Cardiac fibroblast (primary cell): ENCODE data around the gene TECPR1.

Experiments used
- DNase-seq, 2 donors: peaks; one replicate each; pipeline versions ENCODE4 v3.0.0 to v3.0.0-alpha.2; 2010; ENCODE audit warnings: low read depth in 2 of 2
- H3K4me3 ChIP-seq, 2 donors: replicated peaks in 1 of 2; 1 replicate in 1 of 2; 2 replicates in 1 of 2; pipeline ENCODE4 v1.5.1; 2011; ENCODE audit warnings: low read depth in 2 of 2, low read length in 2 of 2, mild to moderate bottlenecking in 2 of 2, moderate library complexity in 1 of 2
- TF ChIP-seq, protein P1 (sequence below): IDR thresholded peaks from one replicate; pipeline ENCODE4 v1.5.1; 2011; ENCODE audit warnings: low read depth, mild to moderate bottlenecking, low read length, inconsistent platforms

TECPR1 gene

DNA sequence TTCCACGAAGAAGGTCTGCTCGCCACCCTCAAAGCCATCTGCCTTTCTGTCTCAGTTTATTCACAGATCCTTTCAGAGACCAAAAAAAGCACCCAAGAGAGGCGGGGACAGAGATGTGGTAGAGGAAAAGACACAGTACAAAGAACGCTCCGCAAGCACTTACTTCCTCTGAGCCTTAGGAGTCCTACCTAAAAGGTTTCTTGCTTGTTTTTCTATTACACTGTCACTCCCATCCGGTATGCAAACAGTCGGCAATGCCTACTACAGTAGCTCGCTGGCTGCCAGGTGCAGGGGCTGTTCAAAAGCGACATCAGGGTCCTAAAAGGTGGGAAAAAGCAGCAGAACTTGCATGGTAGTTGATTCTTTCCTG lies 816 bp downstream of the TECPR1 start:
- no peak for DNase-seq
- TF ChIP-seq, protein P1, sequence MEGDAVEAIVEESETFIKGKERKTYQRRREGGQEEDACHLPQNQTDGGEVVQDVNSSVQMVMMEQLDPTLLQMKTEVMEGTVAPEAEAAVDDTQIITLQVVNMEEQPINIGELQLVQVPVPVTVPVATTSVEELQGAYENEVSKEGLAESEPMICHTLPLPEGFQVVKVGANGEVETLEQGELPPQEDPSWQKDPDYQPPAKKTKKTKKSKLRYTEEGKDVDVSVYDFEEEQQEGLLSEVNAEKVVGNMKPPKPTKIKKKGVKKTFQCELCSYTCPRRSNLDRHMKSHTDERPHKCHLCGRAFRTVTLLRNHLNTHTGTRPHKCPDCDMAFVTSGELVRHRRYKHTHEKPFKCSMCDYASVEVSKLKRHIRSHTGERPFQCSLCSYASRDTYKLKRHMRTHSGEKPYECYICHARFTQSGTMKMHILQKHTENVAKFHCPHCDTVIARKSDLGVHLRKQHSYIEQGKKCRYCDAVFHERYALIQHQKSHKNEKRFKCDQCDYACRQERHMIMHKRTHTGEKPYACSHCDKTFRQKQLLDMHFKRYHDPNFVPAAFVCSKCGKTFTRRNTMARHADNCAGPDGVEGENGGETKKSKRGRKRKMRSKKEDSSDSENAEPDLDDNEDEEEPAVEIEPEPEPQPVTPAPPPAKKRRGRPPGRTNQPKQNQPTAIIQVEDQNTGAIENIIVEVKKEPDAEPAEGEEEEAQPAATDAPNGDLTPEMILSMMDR, result no peak
- peak overlapping the region; percentile 92 to 95 for H3K4me3 ChIP-seq

- no peak overlapping the region for H3K4me3 ChIP-seq
- no peak for DNase-seq
- TF ChIP-seq, protein P1, result no peak
Measured at GRCh38 chr7:98250789-98251188, 1.2 kb downstream of the TECPR1 start.

- peak; percentile 20 to 47 for DNase-seq
- TF ChIP-seq, protein P1, result no peak
- no peak overlapping the region for H3K4me3 ChIP-seq
Measured at GRCh38 chr7:98249106-98249505, 2.9 kb downstream of the TECPR1 start.

DNA sequence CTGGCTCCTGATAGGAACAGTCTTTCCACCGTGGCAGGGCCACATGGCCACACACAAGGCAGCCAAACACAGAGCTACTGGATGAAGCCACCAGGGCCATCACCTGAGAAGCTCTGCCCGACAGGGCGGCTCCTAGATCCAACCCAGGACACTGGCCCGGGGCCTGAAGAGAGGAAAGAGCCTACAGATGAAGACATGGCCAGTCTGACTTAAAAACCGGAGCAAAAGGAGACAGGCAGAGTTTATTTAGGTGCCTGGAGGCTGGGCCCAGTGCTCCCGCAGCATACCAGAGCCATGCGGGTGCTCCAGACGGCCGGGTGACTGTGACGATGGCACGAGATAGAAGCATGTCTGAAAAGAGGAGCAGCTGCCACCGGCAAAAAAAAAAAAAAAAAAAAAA lies 3.9 kb downstream of the TECPR1 start:
- no peak overlapping the region for H3K4me3 ChIP-seq
- DNase-seq, result no peak
- TF ChIP-seq, protein P1, result no peak

DNA sequence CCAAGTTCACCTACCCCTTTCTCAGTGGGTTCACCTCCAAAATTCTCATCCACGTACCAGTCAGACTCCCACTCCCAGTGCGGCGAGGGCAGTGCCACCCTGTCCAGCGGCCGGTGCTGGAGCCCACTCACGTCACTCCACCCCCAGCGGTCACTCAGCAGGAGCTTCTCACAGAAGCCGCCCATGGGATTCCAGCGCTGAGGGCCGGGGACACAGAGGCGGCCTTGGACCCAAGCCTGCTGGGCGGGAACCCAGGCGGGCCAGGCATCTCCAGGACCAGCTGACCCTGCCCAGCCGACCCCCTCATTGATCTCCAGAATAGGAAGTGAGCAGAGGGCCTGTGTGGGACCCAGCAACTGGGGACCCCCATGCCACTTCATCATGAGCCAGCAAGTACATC lies 7.2 kb downstream of the TECPR1 start:
- H3K4me3 ChIP-seq, result no peak overlapping the region
- TF ChIP-seq, protein P1, result no peak
- DNase-seq, result no peak

DNA sequence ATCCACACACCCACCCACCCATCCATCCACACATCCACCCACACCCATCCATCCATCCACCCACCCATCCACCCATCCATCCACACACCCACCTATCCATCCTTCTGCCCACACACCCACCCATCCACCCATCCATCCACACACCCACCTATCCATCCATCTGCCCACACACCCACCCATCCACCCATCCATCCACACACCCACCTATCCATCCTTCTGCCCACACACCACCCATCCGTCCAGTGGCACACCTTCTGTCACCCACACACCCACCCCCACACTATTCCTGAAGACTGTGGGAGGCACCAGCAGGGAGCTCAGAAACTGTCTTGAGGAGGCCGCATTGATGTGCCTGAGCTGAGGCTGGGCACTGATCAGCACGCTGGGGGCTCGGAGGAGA lies 9.1 kb downstream of the TECPR1 start:
- H3K4me3 ChIP-seq, result no peak overlapping the region
- TF ChIP-seq, protein P1, result no peak
- no peak for DNase-seq

DNA sequence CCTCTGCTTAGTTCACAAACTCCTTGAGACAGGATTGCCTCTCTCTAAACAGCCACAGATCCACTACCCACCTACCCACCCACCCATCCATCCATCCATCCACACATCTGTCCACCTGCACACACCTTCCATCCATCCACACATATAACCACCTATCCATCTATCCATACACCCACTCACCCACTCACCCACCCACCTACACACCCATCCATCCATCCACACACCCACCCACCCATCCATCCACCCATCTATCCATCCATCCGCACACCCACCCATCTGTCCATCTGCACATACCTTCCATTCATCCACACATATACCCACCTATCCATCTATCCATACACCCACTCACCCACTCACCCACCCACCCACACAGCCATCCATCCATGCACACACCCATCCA lies 9.7 kb downstream of the TECPR1 start:
- TF ChIP-seq, protein P1, result no peak
- H3K4me3 ChIP-seq, result no peak overlapping the region
- no peak for DNase-seq
